WTC11 (cell line): ENCODE data around the gene PPP1R18. TPM values are rescaled to one million over a fixed set of nuclear protein-coding genes. Genes with fewer than 3 reads are reported as not detected.

Source experiments
- ATAC-seq: fragments of 200-7000 bp; cut with Tn5 transposase; 2 replicates; pipeline ENCODE4 v1.10.0; 2021; ENCODE audit warnings: mild to moderate bottlenecking, moderate library complexity
- CTCF ChIA-PET: fragments of 300-600 bp; sonication (Branson Sonifier 250); formaldehyde crosslinking; loops from one replicate; lab custom pipeline; 2021; ENCODE audit warnings: antibody characterized with exemption; lab: Charles Lee
- POLR2A ChIA-PET: fragments of 350-600 bp; sonication (Branson Sonifier 250); formaldehyde crosslinking; loops from one replicate; lab custom pipeline; 2021; ENCODE audit warnings: antibody characterized with exemption; lab: Charles Lee
- DNase-seq: peaks from one replicate; pipeline ENCODE4 v3.0.0; 2021; ENCODE audit warnings: low spot score
- H3K27ac Mint-ChIP-seq: 2 replicates; pipeline ENCODE4 v1.8.0; 2021; ENCODE audit warnings: mixed read lengths
- H3K27me3 Mint-ChIP-seq: 2 replicates; pipeline ENCODE4 v1.8.0; 2021; ENCODE audit warnings: low read depth, mild to moderate bottlenecking, moderate library complexity, mixed read lengths
- H3K36me3 Mint-ChIP-seq: 2 replicates; pipeline ENCODE4 v1.8.0; 2021; ENCODE audit warnings: mixed read lengths
- H3K4me1 Mint-ChIP-seq: 2 replicates; pipeline ENCODE4 v1.8.0; 2022; ENCODE audit warnings: mixed read lengths
- H3K4me3 Mint-ChIP-seq: 2 replicates; pipeline ENCODE4 v1.8.0; 2021; ENCODE audit warnings: mild to moderate bottlenecking, moderate library complexity, mixed read lengths
- H3K9me3 Mint-ChIP-seq: 2 replicates; pipeline ENCODE4 v1.8.0; 2021; ENCODE audit warnings: mixed read lengths
- CBFB ChIP-seq: sonication (generic); formaldehyde crosslinking; IDR thresholded peaks from 2 replicates; pipeline ENCODE4 v1.8.1; 2022; ENCODE audit warnings: mild to moderate bottlenecking, low read depth, missing genetic modification reagents
- ETV6 ChIP-seq: sonication (generic); formaldehyde crosslinking; IDR thresholded peaks from 2 replicates; pipeline ENCODE4 v1.8.1; 2022; ENCODE audit warnings: mild to moderate bottlenecking, missing genetic modification reagents
- FOXK1 ChIP-seq: sonication (generic); formaldehyde crosslinking; IDR thresholded peaks from 2 replicates; pipeline ENCODE4 v1.8.0; 2022; ENCODE audit warnings: mild to moderate bottlenecking, moderate library complexity, missing genetic modification reagents
- HMGXB4 ChIP-seq: sonication (generic); formaldehyde crosslinking; IDR thresholded peaks from 2 replicates; pipeline ENCODE4 v1.8.1; 2023; ENCODE audit warnings: mild to moderate bottlenecking, moderate library complexity, missing genetic modification reagents
- NFATC4 ChIP-seq: fragments of 250-450 bp; sonication (Bioruptor Pico); IDR thresholded peaks from 2 replicates; pipeline ENCODE4 v1.9.0; 2021; ENCODE audit warnings: mild to moderate bottlenecking
- NFE2L1 ChIP-seq: sonication (generic); formaldehyde crosslinking; IDR thresholded peaks from 2 replicates; pipeline ENCODE4 v1.8.1; 2023; ENCODE audit warnings: missing genetic modification reagents
- NR3C1 ChIP-seq: sonication (generic); formaldehyde crosslinking; conservative IDR thresholded peaks from 2 replicates; pipeline ENCODE4 v1.8.1; 2023; ENCODE audit warnings: low read depth, mild to moderate bottlenecking, missing genetic modification reagents
- PRDM15 ChIP-seq: sonication (generic); formaldehyde crosslinking; IDR thresholded peaks from 2 replicates; pipeline ENCODE4 v1.8.0; 2022; ENCODE audit warnings: missing genetic modification reagents
- TCF7 ChIP-seq: sonication (generic); formaldehyde crosslinking; IDR thresholded peaks from 2 replicates; pipeline ENCODE4 v1.8.0; 2022; ENCODE audit warnings: mild to moderate bottlenecking, low read depth, missing genetic modification reagents, moderate library complexity
- TP53 ChIP-seq: sonication (generic); formaldehyde crosslinking; IDR thresholded peaks from 2 replicates; pipeline ENCODE4 v1.8.1; 2023; ENCODE audit warnings: mild to moderate bottlenecking, missing genetic modification reagents
- USF1 ChIP-seq: sonication (generic); formaldehyde crosslinking; IDR thresholded peaks from 2 replicates; pipeline ENCODE4 v1.8.0; 2022; ENCODE audit warnings: mild to moderate bottlenecking, missing genetic modification reagents
- ZBTB21 ChIP-seq: sonication (generic); formaldehyde crosslinking; IDR thresholded peaks from 2 replicates; pipeline ENCODE4 v1.8.1; 2023; ENCODE audit warnings: mild to moderate bottlenecking, missing genetic modification reagents, borderline replicate concordance
- ZNF317 ChIP-seq: sonication (generic); formaldehyde crosslinking; IDR thresholded peaks from 2 replicates; pipeline ENCODE4 v1.8.1; 2023; ENCODE audit warnings: low read depth, mild to moderate bottlenecking, moderate library complexity, missing genetic modification reagents, borderline replicate concordance
- total RNA-seq: library from RNA; stranded (reverse); gene quantifications from 3 replicates; pipeline ENCODE4 v1.2.3, GENCODE V29; 2021
- TF ChIP-seq, protein P1 (sequence below): sonication (generic); formaldehyde crosslinking; IDR thresholded peaks from 2 replicates; pipeline ENCODE4 v1.8.1; 2023; ENCODE audit warnings: mild to moderate bottlenecking, missing genetic modification reagents, moderate library complexity
- TF ChIP-seq, protein P2 (sequence below): fragments of 250-450 bp; sonication (Bioruptor Pico); IDR thresholded peaks from 2 replicates; pipeline ENCODE4 v1.9.0; 2021; ENCODE audit warnings: mild to moderate bottlenecking
- TF ChIP-seq, protein P3 (sequence below): sonication (generic); formaldehyde crosslinking; IDR thresholded peaks from 2 replicates; pipeline ENCODE4 v1.8.1; 2023; ENCODE audit warnings: mild to moderate bottlenecking, missing genetic modification reagents, moderate library complexity
- TF ChIP-seq, protein P4 (sequence below): sonication (generic); formaldehyde crosslinking; IDR thresholded peaks from 2 replicates; pipeline ENCODE4 v1.8.1; 2022; ENCODE audit warnings: low read depth, mild to moderate bottlenecking, moderate library complexity, missing genetic modification reagents, borderline replicate concordance
- TF ChIP-seq, protein P5 (sequence below): sonication (generic); formaldehyde crosslinking; IDR thresholded peaks from 2 replicates; pipeline ENCODE4 v1.8.1; 2022; ENCODE audit warnings: low read depth, missing genetic modification reagents, borderline replicate concordance
- TF ChIP-seq, protein P6 (sequence below): fragments of 250-450 bp; sonication (Bioruptor Pico); conservative IDR thresholded peaks from 2 replicates; pipeline ENCODE4 v1.9.0; 2021; ENCODE audit warnings: mild to moderate bottlenecking

PPP1R18 gene
- total RNA-seq, 1 experiment from 2014 or later: 36.5 TPM

DNA sequence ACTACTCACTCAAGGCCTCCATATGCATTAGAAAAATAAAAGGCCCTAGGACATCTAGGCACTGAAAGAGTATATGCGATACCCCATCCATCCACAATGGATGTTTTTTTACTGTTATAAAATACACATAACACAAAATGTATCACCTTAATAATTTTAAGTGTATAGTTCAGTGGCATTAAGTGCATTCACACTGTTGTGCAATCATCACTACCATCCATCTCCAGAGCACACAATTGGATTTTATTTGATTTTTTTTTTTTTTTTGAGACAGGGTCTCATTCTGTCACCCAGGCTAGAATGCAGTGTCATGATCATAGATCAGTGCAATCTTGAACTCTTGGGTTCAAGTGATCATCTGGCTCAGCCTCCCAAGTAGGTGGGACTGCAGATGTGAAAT, 27.8 kb upstream of the PPP1R18 start (continued):
- TF ChIP-seq ZBTB21 (CRISPR knock-in tag) (no peak), USF1 (CRISPR knock-in tag) (no peak), NFATC4 (CRISPR knock-in tag) (no peak)
- TF ChIP-seq, protein P1, sequence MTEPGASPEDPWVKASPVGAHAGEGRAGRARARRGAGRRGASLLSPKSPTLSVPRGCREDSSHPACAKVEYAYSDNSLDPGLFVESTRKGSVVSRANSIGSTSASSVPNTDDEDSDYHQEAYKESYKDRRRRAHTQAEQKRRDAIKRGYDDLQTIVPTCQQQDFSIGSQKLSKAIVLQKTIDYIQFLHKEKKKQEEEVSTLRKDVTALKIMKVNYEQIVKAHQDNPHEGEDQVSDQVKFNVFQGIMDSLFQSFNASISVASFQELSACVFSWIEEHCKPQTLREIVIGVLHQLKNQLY: no peak
- TF ChIP-seq, protein P2, sequence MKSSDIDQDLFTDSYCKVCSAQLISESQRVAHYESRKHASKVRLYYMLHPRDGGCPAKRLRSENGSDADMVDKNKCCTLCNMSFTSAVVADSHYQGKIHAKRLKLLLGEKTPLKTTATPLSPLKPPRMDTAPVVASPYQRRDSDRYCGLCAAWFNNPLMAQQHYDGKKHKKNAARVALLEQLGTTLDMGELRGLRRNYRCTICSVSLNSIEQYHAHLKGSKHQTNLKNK: no peak

DNA sequence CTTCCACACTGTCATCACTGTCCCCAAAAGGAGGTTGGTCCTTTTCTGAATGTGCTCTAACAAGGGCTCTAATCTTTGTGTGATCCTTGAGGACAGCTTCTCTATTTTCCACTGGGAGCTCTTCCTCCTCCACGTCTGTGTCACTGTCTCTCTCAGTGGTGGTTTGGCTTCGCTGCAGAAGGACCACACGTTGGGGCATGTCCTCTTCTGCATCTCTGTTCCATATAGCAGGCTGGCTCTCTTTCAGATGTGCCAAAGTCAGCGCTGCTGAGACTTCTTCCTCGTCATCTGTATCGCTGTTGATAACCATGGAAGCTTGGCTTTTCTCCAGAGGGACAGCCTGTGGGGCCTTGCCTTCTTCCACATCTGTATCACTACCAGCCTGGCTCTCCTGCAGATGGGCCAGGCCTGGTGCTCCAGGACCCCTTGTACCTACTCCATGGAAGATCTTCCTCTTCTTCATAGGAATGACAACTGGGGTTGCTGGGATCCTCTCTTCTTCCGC, 26.0 kb upstream of the PPP1R18 start:
- Mint-ChIP-seq H3K4me3 (no peak overlapping the region), H3K9me3 (no peaks in the 10 kb centered on the region), H3K36me3 (peaks cover 70% of the 10 kb centered on the region), H3K27me3 (no peaks in the 10 kb centered on the region), H3K4me1 (peaks cover 17% of the 10 kb centered on the region), H3K27ac (no peak overlapping the region)
- POLR2A ChIA-PET: interaction anchor here (1.2 kb wide), 1 partner anchor 9 kb away, joined by 3 read pairs; no protein-coding TSS in a partner anchor
- DNase-seq (no peak), ATAC-seq (no peak)
- CTCF ChIA-PET: interaction anchor here (0.6 kb wide), 1 partner anchor 33 kb away, joined by 3 read pairs; no protein-coding TSS in a partner anchor
- TF ChIP-seq USF1 (CRISPR knock-in tag): no peak
- TF ChIP-seq PRDM15 (CRISPR knock-in tag): no peak
- TF ChIP-seq NR3C1 (CRISPR knock-in tag): no peak
- TF ChIP-seq, protein P3, sequence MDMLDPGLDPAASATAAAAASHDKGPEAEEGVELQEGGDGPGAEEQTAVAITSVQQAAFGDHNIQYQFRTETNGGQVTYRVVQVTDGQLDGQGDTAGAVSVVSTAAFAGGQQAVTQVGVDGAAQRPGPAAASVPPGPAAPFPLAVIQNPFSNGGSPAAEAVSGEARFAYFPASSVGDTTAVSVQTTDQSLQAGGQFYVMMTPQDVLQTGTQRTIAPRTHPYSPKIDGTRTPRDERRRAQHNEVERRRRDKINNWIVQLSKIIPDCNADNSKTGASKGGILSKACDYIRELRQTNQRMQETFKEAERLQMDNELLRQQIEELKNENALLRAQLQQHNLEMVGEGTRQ (CRISPR knock-in tag): no peak
- TF ChIP-seq CBFB (CRISPR knock-in tag): no peak
- no peak for TF ChIP-seq HMGXB4 (CRISPR knock-in tag)
- TF ChIP-seq, protein P4, sequence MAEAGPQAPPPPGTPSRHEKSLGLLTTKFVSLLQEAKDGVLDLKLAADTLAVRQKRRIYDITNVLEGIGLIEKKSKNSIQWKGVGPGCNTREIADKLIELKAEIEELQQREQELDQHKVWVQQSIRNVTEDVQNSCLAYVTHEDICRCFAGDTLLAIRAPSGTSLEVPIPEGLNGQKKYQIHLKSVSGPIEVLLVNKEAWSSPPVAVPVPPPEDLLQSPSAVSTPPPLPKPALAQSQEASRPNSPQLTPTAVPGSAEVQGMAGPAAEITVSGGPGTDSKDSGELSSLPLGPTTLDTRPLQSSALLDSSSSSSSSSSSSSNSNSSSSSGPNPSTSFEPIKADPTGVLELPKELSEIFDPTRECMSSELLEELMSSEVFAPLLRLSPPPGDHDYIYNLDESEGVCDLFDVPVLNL (CRISPR knock-in tag): no peak
- TF ChIP-seq TP53 (CRISPR knock-in tag): no peak
- TF ChIP-seq, protein P5, sequence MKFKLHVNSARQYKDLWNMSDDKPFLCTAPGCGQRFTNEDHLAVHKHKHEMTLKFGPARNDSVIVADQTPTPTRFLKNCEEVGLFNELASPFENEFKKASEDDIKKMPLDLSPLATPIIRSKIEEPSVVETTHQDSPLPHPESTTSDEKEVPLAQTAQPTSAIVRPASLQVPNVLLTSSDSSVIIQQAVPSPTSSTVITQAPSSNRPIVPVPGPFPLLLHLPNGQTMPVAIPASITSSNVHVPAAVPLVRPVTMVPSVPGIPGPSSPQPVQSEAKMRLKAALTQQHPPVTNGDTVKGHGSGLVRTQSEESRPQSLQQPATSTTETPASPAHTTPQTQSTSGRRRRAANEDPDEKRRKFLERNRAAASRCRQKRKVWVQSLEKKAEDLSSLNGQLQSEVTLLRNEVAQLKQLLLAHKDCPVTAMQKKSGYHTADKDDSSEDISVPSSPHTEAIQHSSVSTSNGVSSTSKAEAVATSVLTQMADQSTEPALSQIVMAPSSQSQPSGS (CRISPR knock-in tag): no peak
- TF ChIP-seq ZNF317 (CRISPR knock-in tag): no peak
- TF ChIP-seq NFE2L1 (CRISPR knock-in tag): no peak
- no peak for TF ChIP-seq FOXK1 (CRISPR knock-in tag)
- no peak for TF ChIP-seq TCF7 (CRISPR knock-in tag)
- TF ChIP-seq, protein P6, sequence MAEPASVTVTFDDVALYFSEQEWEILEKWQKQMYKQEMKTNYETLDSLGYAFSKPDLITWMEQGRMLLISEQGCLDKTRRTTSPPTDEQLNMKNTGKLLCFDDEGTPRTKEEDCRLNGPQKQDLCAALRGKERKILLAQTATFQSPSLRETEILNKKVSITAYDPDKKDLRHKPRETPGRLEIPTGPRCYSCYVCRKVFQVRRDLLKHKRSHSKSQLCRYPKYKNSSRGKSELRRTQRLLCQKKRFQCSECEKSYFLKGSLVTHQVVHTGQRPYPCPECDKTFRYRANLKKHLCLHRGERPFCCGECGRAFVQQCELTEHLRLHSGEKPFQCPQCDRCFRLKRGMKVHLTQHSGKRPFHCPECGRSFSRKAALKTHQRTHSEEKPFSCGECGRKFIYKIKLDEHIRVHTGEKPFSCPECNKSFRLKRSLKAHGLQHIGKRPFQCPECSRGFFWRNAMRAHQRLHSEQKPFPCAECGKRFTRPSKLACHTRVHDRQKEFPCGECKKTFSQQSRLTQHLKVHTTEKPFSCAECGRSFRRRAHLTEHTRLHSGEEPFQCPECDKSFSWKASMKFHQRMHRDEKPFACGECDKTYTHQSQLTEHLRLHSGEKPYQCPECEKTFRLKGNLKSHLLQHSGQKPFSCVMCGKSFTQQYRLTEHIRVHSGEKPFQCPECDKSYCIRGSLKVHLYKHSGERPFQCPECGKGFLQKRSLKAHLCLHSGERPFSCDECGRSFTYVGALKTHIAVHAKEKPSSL: no peak
- no peak for TF ChIP-seq ETV6
